K562 (cell line): ENCODE results near the gene LPCAT3. TPM values are rescaled to one million over a fixed set of nuclear protein-coding genes. Genes with fewer than 3 reads are reported as not detected.
A peak's percentile ranks its signal among the peaks of the same experiment; 100 is the strongest.

Source experiments
- ARHGAP35 ChIP-seq: fragments of 450-650 bp; IDR thresholded peaks from 2 replicates; pipeline ENCODE4 v1.6.1; 2018; ENCODE audit not compliant: partially characterized antibody
- CBFA2T3 ChIP-seq: fragments of 450-650 bp; IDR thresholded peaks from 2 replicates; pipeline ENCODE4 v1.6.1; 2017
- CBX8 ChIP-seq: fragments of 200-600 bp; sonication (generic); IDR thresholded peaks from 2 replicates; pipeline ENCODE4 v1.6.1; 2012; ENCODE audit warnings: borderline replicate concordance, mixed run types, low read depth, mild to moderate bottlenecking, moderate library complexity, mixed read lengths, low read length, control low read depth, inconsistent platforms; ENCODE audit not compliant: poor library complexity, severe bottlenecking; ENCODE audit errors: extremely low read depth
- CC2D1A ChIP-seq: fragments of 450-650 bp; IDR thresholded peaks from 2 replicates; pipeline ENCODE4 v1.6.1; 2017; ENCODE audit warnings: mild to moderate bottlenecking
- E2F3 ChIP-seq: fragments of 250-450 bp; sonication (Bioruptor Pico); IDR thresholded peaks from 2 replicates; pipeline ENCODE4 v1.4.0; 2020; ENCODE audit warnings: mild to moderate bottlenecking
- ETV1 ChIP-seq: fragments of 450-650 bp; conservative IDR thresholded peaks from 2 replicates; pipeline ENCODE4 v1.6.1; 2016; ENCODE audit warnings: missing genetic modification characterization, control low read depth, low read depth, missing compliant biosample characterization
- GABPB1 ChIP-seq: sonication (generic); formaldehyde crosslinking; IDR thresholded peaks from 2 replicates; pipeline ENCODE4 v1.8.0; 2022; ENCODE audit warnings: mild to moderate bottlenecking, missing genetic modification reagents
- JUND ChIP-seq, 2 experiments: IDR thresholded peaks; 2 replicates in 1 of 2; 3 replicates in 1 of 2; pipeline ENCODE4 v1.6.1; 2011; ENCODE audit warnings: borderline replicate concordance in 2 of 2, low read depth in 2 of 2, low read length in 2 of 2, improper control_type of control experiment in 1 of 2, missing biosample characterization in 1 of 2, missing genetic modification characterization in 1 of 2, missing genetic modification reagents in 1 of 2
- MEIS2 ChIP-seq: fragments of 450-650 bp; IDR thresholded peaks from 2 replicates; pipeline ENCODE4 v1.6.1; 2014; ENCODE audit warnings: mild to moderate bottlenecking; ENCODE audit not compliant: partially characterized antibody
- MTA3 ChIP-seq: fragments of 450-650 bp; formaldehyde crosslinking; IDR thresholded peaks from 2 replicates; pipeline ENCODE4 v1.6.1; 2017; ENCODE audit warnings: mild to moderate bottlenecking, borderline replicate concordance
- POLR2AphosphoS5 ChIP-seq: IDR thresholded peaks from 2 replicates; pipeline ENCODE4 v1.6.1; 2011; ENCODE audit warnings: mild to moderate bottlenecking, low read depth, low read length, moderate library complexity; ENCODE audit not compliant: control insufficient read depth, insufficient read depth
- RNF2 ChIP-seq: sonication (generic); IDR thresholded peaks from 2 replicates; pipeline ENCODE4 v1.6.1; 2016
- SMC3 ChIP-seq: conservative IDR thresholded peaks from 2 replicates; pipeline ENCODE4 v1.6.1; 2011; ENCODE audit warnings: low read depth, low read length, improper control_type of control experiment; ENCODE audit not compliant: insufficient read depth
- SRSF1 ChIP-seq: fragments of 200-400 bp; formaldehyde crosslinking; IDR thresholded peaks from 2 replicates; pipeline ENCODE4 v1.6.1; 2017; ENCODE audit warnings: mild to moderate bottlenecking, low read depth, low read length, moderate library complexity
- TEAD1 ChIP-seq, 2 experiments: fragments of 450-650 bp in 1 of 2; sonication (generic) in 1 of 2; formaldehyde crosslinking; IDR thresholded peaks; 2 replicates each; pipeline versions ENCODE4 v1.4.0 to v1.8.0; 2020 to 2022; ENCODE audit warnings: mild to moderate bottlenecking in 2 of 2, missing genetic modification reagents in 1 of 2
- TRIM24 ChIP-seq, 2 experiments: fragments of 450-650 bp; IDR thresholded peaks; 2 replicates each; pipeline ENCODE4 v1.6.1; 2016
- ZKSCAN8 ChIP-seq: fragments of 200-800 bp; sonication (Bioruptor generic); IDR thresholded peaks from 2 replicates; pipeline ENCODE4 v1.6.1; 2016; ENCODE audit warnings: missing genetic modification characterization, missing compliant biosample characterization
- ZNF174 ChIP-seq: fragments of 250-450 bp; sonication (Bioruptor Pico); IDR thresholded peaks from 2 replicates; pipeline ENCODE4 v1.4.0; 2020; ENCODE audit warnings: mild to moderate bottlenecking
- polyA plus RNA-seq, 8 experiments: library from polyadenylated mRNA; depleted of rRNA in 4 of 8; stranded (reverse) in 5 of 8; unstranded in 3 of 8; fragments of >200 nt; fragmentation: Nextera tagmentation in 2 of 8; fragmentation: Illumina TruSeq in 1 of 8; extraction: Ambion mirVana in 2 of 8; extraction: Trizol in 1 of 8; gene quantifications; 2 replicates each; pipeline versions ENCODE4 v1.2.1 to v1.2.3, GENCODE V29; 2011 to 2014; ENCODE audit warnings: inconsistent platforms in 1 of 8, missing spikeins in 1 of 8
- total RNA-seq, 7 experiments: library from RNA; depleted of rRNA in 6 of 7; stranded (reverse); fragments of >200 nt in 6 of 7; fragmentation: Illumina TruSeq in 2 of 7; extraction: Trizol in 2 of 7; gene quantifications; 2 replicates each; pipeline versions ENCODE4 v1.2.1 to v1.2.3, GENCODE V29; 2011 to 2021; ENCODE audit warnings: low replicate concordance in 1 of 7
- TF ChIP-seq, protein P1 (sequence below): fragments of 250-450 bp; sonication (Bioruptor Pico); IDR thresholded peaks from 2 replicates; pipeline ENCODE4 v1.4.0; 2020
- TF ChIP-seq, protein P2 (sequence below): fragments of 450-650 bp; IDR thresholded peaks from 2 replicates; pipeline ENCODE4 v1.7.1; 2018; ENCODE audit warnings: mild to moderate bottlenecking, low read depth; ENCODE audit not compliant: partially characterized antibody

Gene LPCAT3
- total and polyA plus RNA-seq, 9 of the 15 experiments (the other 6 are each of a cell fraction or from before 2014, with no cell fraction given): 4.9 to 52.5 (median 25.3) TPM

DNA sequence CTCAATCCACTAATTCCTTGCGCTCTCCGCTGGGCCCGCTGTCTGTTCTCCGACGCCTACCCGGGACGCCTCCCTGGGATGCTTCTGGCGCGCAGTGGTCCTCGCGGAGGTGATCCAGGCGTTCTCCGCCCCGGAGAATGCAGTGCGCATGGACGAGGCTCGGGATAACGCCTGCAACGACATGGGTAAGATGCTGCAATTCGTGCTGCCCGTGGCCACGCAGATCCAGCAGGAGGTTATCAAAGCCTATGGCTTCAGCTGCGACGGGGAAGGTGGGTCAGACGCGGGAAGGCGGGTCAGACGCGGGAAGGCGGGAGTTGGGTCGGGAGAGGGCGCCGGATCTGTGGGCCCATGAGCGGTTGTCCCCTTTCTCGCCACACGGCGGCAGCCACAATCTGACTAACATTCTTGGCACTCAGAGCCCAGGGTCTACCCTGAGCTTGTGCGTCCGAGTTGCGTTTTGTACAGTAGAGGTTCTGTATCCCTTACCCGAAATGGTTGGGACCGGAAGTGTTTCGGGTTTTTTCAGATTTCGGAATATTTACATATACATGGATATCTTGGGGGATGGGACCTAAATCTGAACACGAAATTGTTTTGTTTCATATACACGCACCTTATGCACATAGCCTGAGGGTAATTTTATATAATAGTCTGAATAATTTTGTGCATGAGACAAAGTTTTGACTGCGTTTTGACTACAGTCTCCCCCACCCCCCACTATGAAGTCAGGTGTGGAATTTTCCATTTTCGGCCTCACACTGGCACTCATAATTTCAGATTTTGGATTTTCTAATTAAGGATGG, 73.7 kb downstream of the LPCAT3 start (continued):
- TF ChIP-seq CBX8 (no peak), ZKSCAN8 (no peak), ARHGAP35 (no peak), MTA3 (peak; percentile 58; the same call in 1 of the 2 replicates), RNF2 (peak; percentile 60), GABPB1 (CRISPR knock-in tag) (peak; percentile 70; the same call in 1 of the 2 replicates), SRSF1 (peak; percentile 91; the same call in 1 of the 2 replicates), ETV1 (peak; percentile 72), ZNF174 (CRISPR knock-in tag) (no peak), POLR2AphosphoS5 (no peak), CC2D1A (peak; percentile 46; the same call in 1 of the 2 replicates), TRIM24 (IDR thresholded peaks at IDR 0.05) (0 out of 4 replicates have a peak, but pooled peaks of 1 of the 2 experiments have one; percentile 38), SMC3 (peak; percentile 68), E2F3 (CRISPR knock-in tag) (peak; percentile 45; the same call in 1 of the 2 replicates), MEIS2 (no peak), TEAD1 (CRISPR knock-in tag; IDR thresholded peaks at IDR 0.05) (peak in 1 of 2 experiments; percentile 78; a peak in 1 of 4 replicates), CBFA2T3 (no peak), JUND (IDR thresholded peaks at IDR 0.05; ENCODE audit: borderline replicate concordance, low read depth, low read length) (peak; percentile 34; the same call in 1 of the 2 replicates), JUND (tag; IDR thresholded peaks at IDR 0.05; ENCODE audit: borderline replicate concordance, low read depth, low read length) (no peak; the same call in 2 of the 3 replicates)
- TF ChIP-seq, protein P1, sequence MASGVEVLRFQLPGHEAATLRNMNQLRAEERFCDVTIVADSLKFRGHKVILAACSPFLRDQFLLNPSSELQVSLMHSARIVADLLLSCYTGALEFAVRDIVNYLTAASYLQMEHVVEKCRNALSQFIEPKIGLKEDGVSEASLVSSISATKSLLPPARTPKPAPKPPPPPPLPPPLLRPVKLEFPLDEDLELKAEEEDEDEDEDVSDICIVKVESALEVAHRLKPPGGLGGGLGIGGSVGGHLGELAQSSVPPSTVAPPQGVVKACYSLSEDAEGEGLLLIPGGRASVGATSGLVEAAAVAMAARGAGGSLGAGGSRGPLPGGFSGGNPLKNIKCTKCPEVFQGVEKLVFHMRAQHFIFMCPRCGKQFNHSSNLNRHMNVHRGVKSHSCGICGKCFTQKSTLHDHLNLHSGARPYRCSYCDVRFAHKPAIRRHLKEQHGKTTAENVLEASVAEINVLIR (CRISPR knock-in tag): 0 out of 2 replicates have a peak, but pooled peaks have one; percentile 4
- TF ChIP-seq, protein P2, sequence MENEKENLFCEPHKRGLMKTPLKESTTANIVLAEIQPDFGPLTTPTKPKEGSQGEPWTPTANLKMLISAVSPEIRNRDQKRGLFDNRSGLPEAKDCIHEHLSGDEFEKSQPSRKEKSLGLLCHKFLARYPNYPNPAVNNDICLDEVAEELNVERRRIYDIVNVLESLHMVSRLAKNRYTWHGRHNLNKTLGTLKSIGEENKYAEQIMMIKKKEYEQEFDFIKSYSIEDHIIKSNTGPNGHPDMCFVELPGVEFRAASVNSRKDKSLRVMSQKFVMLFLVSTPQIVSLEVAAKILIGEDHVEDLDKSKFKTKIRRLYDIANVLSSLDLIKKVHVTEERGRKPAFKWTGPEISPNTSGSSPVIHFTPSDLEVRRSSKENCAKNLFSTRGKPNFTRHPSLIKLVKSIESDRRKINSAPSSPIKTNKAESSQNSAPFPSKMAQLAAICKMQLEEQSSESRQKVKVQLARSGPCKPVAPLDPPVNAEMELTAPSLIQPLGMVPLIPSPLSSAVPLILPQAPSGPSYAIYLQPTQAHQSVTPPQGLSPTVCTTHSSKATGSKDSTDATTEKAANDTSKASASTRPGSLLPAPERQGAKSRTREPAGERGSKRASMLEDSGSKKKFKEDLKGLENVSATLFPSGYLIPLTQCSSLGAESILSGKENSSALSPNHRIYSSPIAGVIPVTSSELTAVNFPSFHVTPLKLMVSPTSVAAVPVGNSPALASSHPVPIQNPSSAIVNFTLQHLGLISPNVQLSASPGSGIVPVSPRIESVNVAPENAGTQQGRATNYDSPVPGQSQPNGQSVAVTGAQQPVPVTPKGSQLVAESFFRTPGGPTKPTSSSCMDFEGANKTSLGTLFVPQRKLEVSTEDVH: peak; percentile 72
